PC-3 (cell line): Measurements from ENCODE around the gene CANX. TPM values are rescaled to one million over a fixed set of nuclear protein-coding genes. Genes with fewer than 3 reads are reported as not detected.

Experiments
- ATAC-seq: fragments of 200-7000 bp; cut with Tn5 transposase; 2 replicates; pipeline ENCODE4 v1.9.1; 2020; ENCODE audit warnings: mild to moderate bottlenecking, moderate library complexity
- BruUV-seq: library from RNA; stranded (reverse); fragments of 400-500 nt; replicated peaks from 2 replicates; lab custom pipeline; 2021; lab: Mats Ljungman, UMichigan
- CTCF ChIA-PET: fragments of 300-600 bp; sonication (Branson Sonifier 250); formaldehyde crosslinking; loops from one replicate; lab custom pipeline; 2022; ENCODE audit warnings: antibody characterized with exemption; lab: Charles Lee
- POLR2A ChIA-PET: fragments of 300-600 bp; sonication (Branson Sonifier 250); formaldehyde crosslinking; loops from one replicate; lab custom pipeline; 2022; ENCODE audit warnings: antibody characterized with exemption; ENCODE audit not compliant: unreplicated experiment; lab: Charles Lee
- DNase-seq: peaks from one replicate; pipeline ENCODE4 v3.0.0-alpha.2; 2015
- H2AFZ ChIP-seq: fragments of 300-600 bp; sonication (generic); 2 replicates; pipeline ENCODE4 v1.6.0; 2016; ENCODE audit warnings: antibody characterized with exemption, low read length
- H3F3A ChIP-seq: fragments of 300-600 bp; sonication (generic); one replicate; pipeline ENCODE4 v1.6.0; 2017; ENCODE audit warnings: antibody characterized with exemption, low read length, control low read depth, mild to moderate bottlenecking; ENCODE audit not compliant: unreplicated experiment
- H3K27ac ChIP-seq: fragments of 300-600 bp; sonication (generic); 2 replicates; pipeline ENCODE4 v1.5.1; 2016; ENCODE audit warnings: mild to moderate bottlenecking, low read length
- H3K27me3 ChIP-seq: fragments of 300-600 bp; sonication (generic); 2 replicates; pipeline ENCODE4 v1.6.1; 2016; ENCODE audit warnings: low read length, mixed read lengths
- H3K36me3 ChIP-seq: fragments of 300-600 bp; sonication (generic); 2 replicates; pipeline ENCODE4 v1.6.1; 2016; ENCODE audit warnings: low read depth, mixed run types, low read length, mixed read lengths
- H3K4me1 ChIP-seq: fragments of 300-600 bp; sonication (generic); 2 replicates; pipeline ENCODE4 v1.5.1; 2016; ENCODE audit warnings: low read length; ENCODE audit not compliant: insufficient read depth
- H3K4me2 ChIP-seq: fragments of 300-600 bp; sonication (generic); 2 replicates; pipeline ENCODE4 v1.6.0; 2016; ENCODE audit warnings: low read length
- H3K4me3 ChIP-seq: fragments of 300-600 bp; sonication (generic); 2 replicates; pipeline ENCODE4 v1.5.1; 2016; ENCODE audit warnings: mild to moderate bottlenecking, low read length, mixed read lengths
- H3K79me2 ChIP-seq: fragments of 300-600 bp; sonication (generic); 2 replicates; pipeline ENCODE4 v1.6.1; 2017; ENCODE audit warnings: low read length, mixed read lengths
- H3K9ac ChIP-seq: fragments of 300-600 bp; sonication (generic); 2 replicates; pipeline ENCODE4 v1.6.0; 2016; ENCODE audit warnings: mild to moderate bottlenecking, low read length
- H3K9me2 ChIP-seq: fragments of 300-600 bp; sonication (generic); replicated peaks from 2 replicates; pipeline ENCODE4 v1.6.1; 2016; ENCODE audit warnings: mixed run types, low read length, mixed read lengths
- H3K9me3 ChIP-seq: fragments of 300-600 bp; sonication (generic); 2 replicates; pipeline ENCODE4 v1.6.1; 2016; ENCODE audit warnings: low read length, mixed read lengths
- H4K20me1 ChIP-seq: fragments of 300-600 bp; sonication (generic); 2 replicates; pipeline ENCODE4 v1.6.1; 2016; ENCODE audit warnings: low read length, mixed read lengths
- EZH2 ChIP-seq: fragments of 300-600 bp; sonication (generic); IDR thresholded peaks from one replicate; pipeline ENCODE4 v1.6.1; 2017; ENCODE audit warnings: antibody characterized with exemption, mild to moderate bottlenecking, low read length; ENCODE audit not compliant: unreplicated experiment
- EZH2phosphoT487 ChIP-seq: fragments of 300-600 bp; sonication (generic); IDR thresholded peaks from 2 replicates; pipeline ENCODE4 v1.6.1; 2018; ENCODE audit warnings: mild to moderate bottlenecking, antibody characterized with exemption, low read length, borderline replicate concordance
- intact Hi-C: fragments of 100-400 bp; cut with micrococcal nuclease; formaldehyde crosslinking; loops from 2 replicates; pipeline ENCODE4 v1.9.0; 2023
- total RNA-seq: library from RNA; depleted of rRNA; stranded (reverse); fragments of >200 nt; gene quantifications from 2 replicates; pipeline ENCODE4 v1.2.3, GENCODE V29; 2014
- TF ChIP-seq, protein P1 (sequence below): fragments of 300-600 bp; sonication (generic); conservative IDR thresholded peaks from 2 replicates; pipeline ENCODE4 v1.5.1; 2017; ENCODE audit warnings: antibody characterized with exemption, low read depth, mild to moderate bottlenecking, low read length

CANX gene
- total RNA-seq, 1 experiment from 2014 or later: 293 TPM

DNA sequence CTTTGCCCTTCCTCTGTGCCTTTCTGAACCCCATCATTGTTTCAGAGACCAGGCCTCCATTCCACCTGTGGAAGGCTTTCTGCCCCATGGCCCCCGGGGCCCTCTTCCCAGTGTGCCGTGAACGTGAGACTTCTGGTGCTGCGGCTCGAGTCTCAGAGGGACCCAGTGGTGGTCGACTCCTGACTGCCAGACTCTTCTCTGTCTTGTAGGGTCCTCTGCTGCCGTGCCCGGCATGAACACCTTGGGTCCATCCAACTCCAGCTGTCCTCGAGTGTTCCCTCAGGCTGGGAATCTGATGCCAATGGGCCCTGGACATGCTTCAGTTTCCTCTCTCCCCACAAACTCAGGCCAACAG is 74.9 kb downstream of the CANX start:
- Histone ChIP-seq H2AFZ (no peak overlapping the region), H3K36me3 (peaks cover 10% of the 10 kb centered on the region), H3F3A (no peaks in the 10 kb centered on the region), H3K27ac (no peak overlapping the region), H3K4me2 (no peak overlapping the region), H3K9me2 (no peaks in the 10 kb centered on the region), H3K79me2 (no peaks in the 10 kb centered on the region), H3K9ac (no peak overlapping the region), H4K20me1 (no peaks in the 10 kb centered on the region), H3K4me3 (no peak overlapping the region), H3K4me1 (no peaks in the 10 kb centered on the region), H3K27me3 (no peaks in the 10 kb centered on the region), H3K9me3 (no peaks in the 10 kb centered on the region)
- CTCF ChIA-PET: no interaction called here
- no peak for ATAC-seq
- BruUV-seq: no TSS peak
- TF ChIP-seq, protein P1, sequence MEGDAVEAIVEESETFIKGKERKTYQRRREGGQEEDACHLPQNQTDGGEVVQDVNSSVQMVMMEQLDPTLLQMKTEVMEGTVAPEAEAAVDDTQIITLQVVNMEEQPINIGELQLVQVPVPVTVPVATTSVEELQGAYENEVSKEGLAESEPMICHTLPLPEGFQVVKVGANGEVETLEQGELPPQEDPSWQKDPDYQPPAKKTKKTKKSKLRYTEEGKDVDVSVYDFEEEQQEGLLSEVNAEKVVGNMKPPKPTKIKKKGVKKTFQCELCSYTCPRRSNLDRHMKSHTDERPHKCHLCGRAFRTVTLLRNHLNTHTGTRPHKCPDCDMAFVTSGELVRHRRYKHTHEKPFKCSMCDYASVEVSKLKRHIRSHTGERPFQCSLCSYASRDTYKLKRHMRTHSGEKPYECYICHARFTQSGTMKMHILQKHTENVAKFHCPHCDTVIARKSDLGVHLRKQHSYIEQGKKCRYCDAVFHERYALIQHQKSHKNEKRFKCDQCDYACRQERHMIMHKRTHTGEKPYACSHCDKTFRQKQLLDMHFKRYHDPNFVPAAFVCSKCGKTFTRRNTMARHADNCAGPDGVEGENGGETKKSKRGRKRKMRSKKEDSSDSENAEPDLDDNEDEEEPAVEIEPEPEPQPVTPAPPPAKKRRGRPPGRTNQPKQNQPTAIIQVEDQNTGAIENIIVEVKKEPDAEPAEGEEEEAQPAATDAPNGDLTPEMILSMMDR: no peak
- TF ChIP-seq EZH2: no peak
- TF ChIP-seq EZH2phosphoT487: no peak
- POLR2A ChIA-PET: no interaction called here
- intact Hi-C loops: no loop called here
- DNase-seq: no peak

DNA sequence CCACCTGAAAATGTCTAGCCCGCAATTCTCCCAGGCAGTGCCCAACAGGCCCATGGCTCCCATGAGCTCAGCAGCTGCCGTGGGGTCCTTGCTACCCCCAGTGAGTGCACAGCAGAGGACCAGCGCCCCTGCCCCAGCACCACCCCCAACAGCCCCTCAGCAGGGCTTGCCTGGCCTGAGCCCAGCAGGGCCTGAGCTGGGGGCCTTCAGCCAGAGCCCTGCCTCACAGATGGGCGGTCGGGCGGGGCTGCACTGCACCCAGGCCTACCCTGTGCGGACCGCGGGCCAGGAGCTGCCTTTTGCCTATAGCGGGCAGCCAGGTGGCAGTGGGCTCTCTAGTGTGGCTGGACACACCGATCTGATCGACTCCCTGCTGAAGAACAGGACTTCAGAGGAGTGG is 75.7 kb downstream of the CANX start:
- Histone ChIP-seq H3K27ac (no peak overlapping the region), H3K4me2 (no peak overlapping the region), H3K9me3 (no peaks in the 10 kb centered on the region), H3K9ac (no peak overlapping the region), H2AFZ (no peak overlapping the region), H4K20me1 (no peaks in the 10 kb centered on the region), H3K4me1 (no peaks in the 10 kb centered on the region), H3F3A (no peaks in the 10 kb centered on the region), H3K4me3 (no peak overlapping the region), H3K79me2 (no peaks in the 10 kb centered on the region), H3K27me3 (no peaks in the 10 kb centered on the region), H3K9me2 (no peaks in the 10 kb centered on the region), H3K36me3 (peaks cover 10% of the 10 kb centered on the region)
- intact Hi-C loops: no loop called here
- CTCF ChIA-PET: no interaction called here
- BruUV-seq: no TSS peak
- POLR2A ChIA-PET: no interaction called here
- DNase-seq: no peak
- TF ChIP-seq, protein P1: no peak
- TF ChIP-seq EZH2: no peak
- TF ChIP-seq EZH2phosphoT487: no peak
- ATAC-seq: no peak

DNA sequence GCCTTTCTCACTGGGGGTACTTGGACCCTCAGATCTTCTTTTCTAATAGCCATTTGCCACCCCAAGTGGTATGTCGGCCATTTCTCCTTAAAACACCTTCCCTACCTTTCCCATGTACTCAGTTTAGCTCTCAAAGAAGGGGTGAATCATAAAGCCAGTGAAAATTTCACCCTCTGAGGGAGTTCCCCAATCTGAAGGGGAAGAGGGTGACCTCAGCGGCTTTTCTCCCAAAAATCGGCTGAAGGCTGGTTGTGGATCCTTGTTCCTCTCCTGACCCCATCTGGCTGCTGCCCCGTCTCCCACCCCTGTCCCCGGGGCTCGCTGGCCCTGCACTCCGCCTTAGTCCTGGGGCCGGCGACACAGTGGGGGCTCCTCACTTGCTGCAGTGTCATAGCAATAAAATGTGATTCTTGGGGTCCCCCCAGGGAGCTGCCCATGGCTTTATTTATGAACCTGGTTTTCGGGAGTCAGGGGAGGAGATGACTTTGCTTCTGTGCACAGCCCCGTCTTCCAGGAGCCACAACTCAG is 77.7 kb downstream of the CANX start:
- H3K27ac ChIP-seq: no peak overlapping the region
- H2AFZ ChIP-seq: no peak overlapping the region
- H3K9me3 ChIP-seq: no peaks in the 10 kb centered on the region
- ChIA-PET CTCF (no interaction called here), POLR2A (interaction anchor here (0.6 kb wide), 1 partner anchor 76 kb away, joined by 3 read pairs; no protein-coding TSS in a partner anchor)
- H3K4me1 ChIP-seq: no peaks in the 10 kb centered on the region
- intact Hi-C loops: no loop called here
- no peak overlapping the region for H3K4me2 ChIP-seq
- H3K36me3 ChIP-seq: peaks cover 5% of the 10 kb centered on the region; the same call in 1 of the 2 replicates
- no peak for DNase-seq
- no peaks in the 10 kb centered on the region for H3K79me2 ChIP-seq
- no peaks in the 10 kb centered on the region for H3K27me3 ChIP-seq
- TF ChIP-seq EZH2phosphoT487 (no peak), EZH2 (no peak)
- TF ChIP-seq, protein P1: no peak
- no peak for ATAC-seq
- no peaks in the 10 kb centered on the region for H4K20me1 ChIP-seq
- H3K4me3 ChIP-seq: no peak overlapping the region
- BruUV-seq: no TSS peak
- H3F3A ChIP-seq: no peaks in the 10 kb centered on the region
- H3K9ac ChIP-seq: no peak overlapping the region
- H3K9me2 ChIP-seq: no peaks in the 10 kb centered on the region
